Activated T-cell treated with anti-CD3 and anti-CD28 coated beads, Interleukin-2, amount 50 U/mL, for 4 hours (primary cell): ENCODE measurements around the gene POLD1. TPM values are rescaled to one million over a fixed set of nuclear protein-coding genes. Genes with fewer than 3 reads are reported as not detected.

Experiments used
- ATAC-seq, 2 donors: fragments of 200-7000 bp; cut with Tn5 transposase; one replicate each; pipeline ENCODE4 v1.10.0; 2021
- DNase-seq: peaks from one replicate; pipeline ENCODE4 v3.0.0-alpha.2; 2020
- H3K27me3 Mint-ChIP-seq: one replicate; pipeline ENCODE4 v1.8.0; 2021; ENCODE audit warnings: low read depth, mixed read lengths
- H3K36me3 Mint-ChIP-seq: one replicate; pipeline ENCODE4 v1.8.0; 2022; ENCODE audit warnings: mixed read lengths; ENCODE audit not compliant: insufficient read depth
- H3K4me1 Mint-ChIP-seq: one replicate; pipeline ENCODE4 v1.8.0; 2021; ENCODE audit warnings: low read depth, mixed read lengths
- H3K4me3 Mint-ChIP-seq: one replicate; pipeline ENCODE4 v1.8.0; 2021; ENCODE audit warnings: mild to moderate bottlenecking, moderate library complexity, mixed read lengths
- H3K9me3 Mint-ChIP-seq: one replicate; pipeline ENCODE4 v1.8.0; 2021; ENCODE audit warnings: mixed read lengths
- total RNA-seq, 3 donors: library from RNA; stranded (reverse); gene quantifications; one replicate each; pipeline ENCODE4 v1.2.1, GENCODE V29; 2021

POLD1 gene
- total RNA-seq, 3 donors from 2014 or later: 182 to 246 (median 214) TPM

DNA sequence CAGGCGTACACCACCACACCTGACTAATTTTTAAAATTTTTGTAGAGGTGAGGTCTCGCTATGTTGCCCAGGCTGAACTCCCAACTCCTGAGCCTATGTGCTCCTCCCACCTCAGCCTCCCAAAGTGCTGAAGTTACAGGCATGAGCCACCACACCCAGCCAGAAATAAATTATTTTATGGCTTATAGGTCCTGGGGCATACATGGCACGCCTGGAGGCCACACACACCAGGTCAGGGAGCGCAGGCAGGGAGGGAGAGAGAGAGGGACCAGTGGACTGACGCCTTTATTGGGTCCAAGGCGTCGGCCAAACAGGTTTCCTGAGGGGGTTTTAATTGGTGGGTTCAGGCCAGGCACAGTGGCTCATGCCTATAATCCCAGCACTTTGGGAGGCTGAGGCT, 41.4 kb downstream of the POLD1 start:
- H3K4me3 Mint-ChIP-seq: no peak overlapping the region
- H3K27me3 Mint-ChIP-seq: peaks cover 27% of the 10 kb centered on the region
- peaks cover 4% of the 10 kb centered on the region for H3K4me1 Mint-ChIP-seq
- ATAC-seq (no peak), DNase-seq (no peak)
- no peaks in the 10 kb centered on the region for H3K36me3 Mint-ChIP-seq
- no peaks in the 10 kb centered on the region for H3K9me3 Mint-ChIP-seq

DNA sequence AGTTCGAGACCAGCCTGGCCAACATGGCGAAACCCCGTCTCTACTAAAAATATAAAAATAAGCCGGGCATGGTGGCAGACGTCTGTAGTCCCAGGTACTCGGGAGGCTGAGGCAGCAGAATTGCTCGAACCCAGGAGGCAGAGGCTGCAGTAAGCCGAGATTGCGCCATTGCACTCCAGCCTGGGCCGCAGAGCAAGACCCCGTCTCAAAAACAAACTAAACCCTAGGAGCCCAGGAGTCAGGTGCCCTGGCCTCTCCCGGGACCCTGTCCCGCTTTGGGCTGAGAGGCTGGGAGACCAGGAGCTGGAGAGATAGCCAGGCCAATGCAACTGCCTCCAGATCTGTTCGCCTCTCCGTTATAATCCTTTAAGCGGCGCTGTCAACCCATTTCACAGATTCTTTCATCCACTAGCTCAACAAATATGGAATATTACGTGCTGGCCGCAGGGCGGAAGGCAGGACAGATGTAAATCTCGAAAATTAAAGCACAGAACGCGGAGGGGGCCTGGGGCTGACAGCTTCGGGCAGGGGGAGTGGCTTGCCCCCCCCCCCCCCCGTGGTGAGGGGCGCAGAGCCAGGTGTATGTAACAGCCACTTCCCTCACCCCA, 43.3 kb downstream of the POLD1 start:
- H3K36me3 Mint-ChIP-seq: no peaks in the 10 kb centered on the region
- H3K27me3 Mint-ChIP-seq: peaks cover 13% of the 10 kb centered on the region
- peaks cover 15% of the 10 kb centered on the region for H3K4me1 Mint-ChIP-seq
- no peak for DNase-seq
- no peak for ATAC-seq
- H3K9me3 Mint-ChIP-seq: no peaks in the 10 kb centered on the region
- no peak overlapping the region for H3K4me3 Mint-ChIP-seq

DNA sequence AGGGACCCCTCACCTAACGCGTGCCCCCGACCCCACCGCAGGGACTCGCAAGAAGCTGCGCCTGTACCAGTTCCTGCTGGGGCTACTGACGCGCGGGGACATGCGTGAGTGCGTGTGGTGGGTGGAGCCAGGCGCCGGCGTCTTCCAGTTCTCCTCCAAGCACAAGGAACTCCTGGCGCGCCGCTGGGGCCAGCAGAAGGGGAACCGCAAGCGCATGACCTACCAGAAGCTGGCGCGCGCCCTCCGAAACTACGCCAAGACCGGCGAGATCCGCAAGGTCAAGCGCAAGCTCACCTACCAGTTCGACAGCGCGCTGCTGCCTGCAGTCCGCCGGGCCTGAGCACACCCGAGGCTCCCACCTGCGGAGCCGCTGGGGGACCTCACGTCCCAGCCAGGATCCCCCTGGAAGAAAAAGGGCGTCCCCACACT, 43.9 kb downstream of the POLD1 start:
- peaks cover 16% of the 10 kb centered on the region for H3K4me1 Mint-ChIP-seq
- ATAC-seq: no peak
- no peak for DNase-seq

DNA sequence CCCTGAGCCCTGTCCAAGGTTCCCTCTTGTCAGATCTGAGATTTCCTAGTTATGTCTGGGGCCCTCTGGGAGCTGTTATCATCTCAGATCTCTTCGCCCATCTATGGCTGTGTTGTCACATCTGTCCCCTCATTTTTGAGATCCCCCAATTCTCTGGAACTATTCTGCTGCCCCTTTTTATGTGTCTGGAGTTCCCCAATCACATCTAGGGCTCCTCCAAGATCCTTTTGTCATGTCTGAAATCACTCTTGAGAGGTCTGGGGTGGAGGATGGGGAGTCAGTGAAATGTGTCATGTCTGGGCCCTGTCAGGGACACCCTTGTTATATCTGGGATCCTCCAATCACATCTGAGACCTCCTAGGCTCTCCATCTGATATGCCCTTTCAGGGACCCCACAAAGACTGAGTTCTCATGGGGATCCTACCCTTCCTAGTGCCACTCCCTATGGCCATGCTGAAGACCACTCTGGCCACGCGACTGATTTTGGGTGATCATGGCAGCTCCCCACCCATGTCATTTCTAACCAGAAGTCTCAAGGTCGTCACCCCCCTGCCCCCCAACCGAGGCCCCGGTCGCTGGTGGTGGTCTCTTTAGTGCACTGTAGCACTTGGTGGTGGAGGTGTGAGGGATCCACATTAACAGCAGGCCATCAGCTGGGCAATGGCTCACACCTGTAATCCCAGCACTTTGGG, 44.8 kb downstream of the POLD1 start:
- H3K9me3 Mint-ChIP-seq: no peaks in the 10 kb centered on the region
- H3K27me3 Mint-ChIP-seq: peaks cover 17% of the 10 kb centered on the region
- no peak for DNase-seq
- no peaks in the 10 kb centered on the region for H3K36me3 Mint-ChIP-seq
- H3K4me1 Mint-ChIP-seq: peaks cover 16% of the 10 kb centered on the region
- H3K4me3 Mint-ChIP-seq: no peak overlapping the region
- ATAC-seq: no peak

More for the DNA sequence above, 43.9 kb downstream of the POLD1 start:
- Mint-ChIP-seq H3K4me3 (peak overlapping the region; percentile 51), H3K36me3 (no peaks in the 10 kb centered on the region), H3K9me3 (no peaks in the 10 kb centered on the region), H3K27me3 (peaks cover 16% of the 10 kb centered on the region)

DNA sequence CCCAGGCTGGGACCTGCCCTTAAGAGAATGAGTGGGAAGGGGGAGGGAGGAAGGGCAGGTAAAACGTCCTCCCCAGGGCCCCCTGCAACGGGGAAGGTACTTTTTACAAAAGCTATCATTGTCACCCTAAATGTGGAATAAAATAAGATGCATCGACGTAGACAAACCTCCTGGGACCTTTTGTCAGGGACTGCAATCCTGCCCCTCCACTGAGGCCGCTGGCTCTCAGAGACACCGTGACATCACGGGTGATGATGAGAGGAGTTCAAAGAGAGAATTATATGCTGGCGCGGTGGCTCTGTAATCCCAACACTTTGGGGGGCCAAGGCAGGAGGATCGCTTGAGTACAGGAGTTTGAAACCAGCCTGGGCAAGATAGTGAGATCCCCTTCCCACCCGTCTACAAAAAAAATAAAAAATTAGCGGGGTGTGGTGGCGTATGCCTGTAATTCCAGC, 46.8 kb downstream of the POLD1 start:
- no peaks in the 10 kb centered on the region for H3K9me3 Mint-ChIP-seq
- ATAC-seq (no peak), DNase-seq (no peak)
- peak overlapping the region; percentile 86 for H3K4me3 Mint-ChIP-seq
- no peaks in the 10 kb centered on the region for H3K36me3 Mint-ChIP-seq
- H3K27me3 Mint-ChIP-seq: peaks cover 19% of the 10 kb centered on the region
- peaks cover 16% of the 10 kb centered on the region for H3K4me1 Mint-ChIP-seq

DNA sequence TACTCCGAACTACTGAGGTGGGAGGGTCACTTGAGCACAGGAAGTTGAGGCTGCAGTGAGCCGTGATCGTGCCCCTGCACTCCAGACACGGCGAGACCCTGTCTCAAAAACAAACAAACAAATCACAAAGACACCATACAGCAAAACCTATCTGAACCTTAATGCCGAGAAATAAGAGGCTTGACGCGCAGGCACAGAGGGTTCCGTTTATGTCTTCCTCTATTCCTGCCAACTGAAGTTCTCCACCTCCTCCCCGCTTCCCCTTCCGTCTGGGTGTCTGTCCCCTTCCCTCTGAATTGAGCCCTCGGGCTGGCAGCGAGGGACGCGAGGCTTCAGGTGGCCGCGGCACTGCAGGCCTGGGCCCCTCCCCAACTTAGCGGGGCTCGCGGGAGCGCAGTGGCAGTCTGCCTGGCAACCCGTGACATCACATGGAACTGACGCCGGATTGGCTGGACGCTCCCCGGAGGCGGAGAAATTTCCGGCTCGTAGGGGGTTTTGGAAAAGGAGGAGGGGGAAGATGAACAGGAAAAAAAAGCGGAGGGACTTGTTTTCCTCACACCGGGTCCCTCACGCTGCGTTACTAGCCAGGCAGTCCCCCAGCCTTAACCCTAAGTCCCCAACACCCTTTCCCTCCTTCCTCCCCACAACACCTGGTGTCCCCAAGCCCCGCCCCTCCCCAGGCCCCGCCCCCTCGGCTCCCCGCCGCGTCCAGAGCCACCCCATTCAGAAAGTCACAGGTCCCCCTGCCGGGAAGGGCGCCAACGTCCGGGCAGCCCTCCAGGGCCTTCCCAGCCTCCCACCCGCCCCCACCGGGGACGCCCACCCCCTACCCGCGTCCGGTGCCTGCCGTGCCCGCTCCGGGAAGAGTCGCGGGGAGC, 47.4 kb downstream of the POLD1 start:
- ATAC-seq (peak; percentile 95 to 97), DNase-seq (peak; percentile 90)
- Mint-ChIP-seq H3K4me1 (peaks cover 16% of the 10 kb centered on the region), H3K9me3 (no peaks in the 10 kb centered on the region), H3K27me3 (peaks cover 19% of the 10 kb centered on the region), H3K36me3 (no peaks in the 10 kb centered on the region), H3K4me3 (peak overlapping the region; percentile 86)

DNA sequence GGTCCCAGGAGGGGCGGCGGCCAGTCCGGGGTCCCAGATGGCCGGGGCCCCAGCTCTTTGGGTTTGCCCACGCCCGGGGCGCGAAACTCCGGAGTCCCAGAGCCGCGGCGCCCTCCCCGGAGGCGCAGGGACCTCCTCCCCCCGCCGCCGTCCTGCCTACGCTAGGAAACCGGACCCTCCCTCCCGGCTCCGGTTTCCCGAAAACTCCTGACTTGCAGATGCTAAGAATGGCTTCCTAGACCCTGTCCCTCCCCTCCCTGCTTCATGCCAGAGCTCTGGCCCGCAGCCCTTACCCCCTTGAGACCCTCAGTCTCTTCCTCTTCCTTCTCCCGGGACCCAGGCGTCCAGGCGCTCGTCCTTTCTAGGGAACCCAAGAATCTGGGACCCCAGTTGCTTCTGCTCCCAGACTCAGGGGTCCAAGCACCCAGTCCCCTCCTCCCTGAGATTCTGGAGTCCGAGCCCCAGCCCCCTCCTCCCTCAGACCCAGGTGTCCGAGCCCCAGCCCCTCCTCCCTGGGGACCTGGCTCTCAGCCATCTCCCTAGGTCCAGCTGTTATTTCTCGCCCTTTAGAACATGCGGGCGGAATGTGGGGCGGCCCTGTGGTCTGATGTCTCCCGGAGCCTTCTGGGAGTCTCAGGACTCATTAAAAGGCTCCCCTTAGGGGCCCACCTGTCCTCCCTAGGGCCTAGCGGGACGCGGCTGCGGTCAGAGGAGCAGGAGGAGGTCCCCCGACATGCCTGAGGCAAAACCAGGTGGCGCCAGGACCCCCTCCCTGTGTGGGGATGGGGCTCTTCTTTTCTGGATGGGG, 48.3 kb downstream of the POLD1 start, which contains the start of gene MYBPC2:
MYBPC2 (plus strand) TSS at position 672 of the 808 bp plus-strand sequence; CDS start at position 734, 62 bp downstream.
- H3K36me3 Mint-ChIP-seq: no peaks in the 10 kb centered on the region
- H3K4me1 Mint-ChIP-seq: peaks cover 16% of the 10 kb centered on the region
- peak; percentile 11 to 14 for ATAC-seq
- H3K27me3 Mint-ChIP-seq: peaks cover 19% of the 10 kb centered on the region
- no peaks in the 10 kb centered on the region for H3K9me3 Mint-ChIP-seq
- peak within 1 kb of the TSS; percentile 86 for H3K4me3 Mint-ChIP-seq
- no peak for DNase-seq

DNA sequence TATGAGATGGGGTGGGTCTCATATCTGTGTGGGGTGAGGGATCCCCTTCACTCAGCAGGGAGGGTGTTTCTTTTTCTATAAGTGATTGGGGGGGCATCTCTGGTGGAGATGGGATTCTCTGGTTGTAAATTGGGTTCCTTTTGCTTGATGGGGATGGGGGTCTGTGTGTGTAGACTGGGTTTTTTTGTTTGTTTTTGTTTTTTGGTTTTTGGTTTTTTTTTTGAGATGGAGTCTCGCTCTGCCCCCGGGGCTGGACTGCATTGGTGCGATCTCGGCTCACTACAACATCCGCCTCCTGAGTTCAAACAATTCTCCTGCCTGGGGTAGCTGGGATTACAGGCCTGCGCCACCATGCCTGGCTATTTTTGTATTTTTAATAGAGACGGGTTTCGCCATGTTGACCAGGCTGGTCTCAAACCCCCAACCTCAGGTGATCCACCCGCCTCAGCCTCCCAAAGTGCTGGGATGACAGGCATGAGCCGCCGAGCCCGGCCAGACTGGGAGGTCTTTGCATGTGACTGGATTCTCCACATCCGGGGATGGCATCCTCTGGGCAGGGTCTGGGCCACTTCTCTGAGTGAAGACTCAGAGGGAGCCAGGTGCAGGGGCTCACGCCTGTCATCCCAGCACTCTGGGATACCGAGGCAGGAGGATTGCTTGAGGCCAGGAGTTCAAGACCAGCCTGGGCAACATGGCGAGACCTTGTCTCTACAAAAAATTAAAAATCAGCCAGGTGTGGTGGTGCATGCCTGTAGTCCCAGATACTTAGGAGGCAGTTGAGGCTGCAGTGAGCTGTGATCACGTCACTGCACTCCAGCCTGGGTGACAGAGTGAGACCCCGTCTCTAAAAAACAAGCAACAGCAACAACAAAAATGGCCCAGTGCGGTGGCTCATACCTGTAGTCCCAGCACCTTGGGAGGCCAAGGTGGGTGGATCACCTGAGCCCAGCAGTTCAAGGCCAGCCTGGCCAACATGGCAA, 49.3 kb downstream of the POLD1 start:
- peaks cover 16% of the 10 kb centered on the region for H3K4me1 Mint-ChIP-seq
- DNase-seq (no peak), ATAC-seq (no peak)
- H3K36me3 Mint-ChIP-seq: no peaks in the 10 kb centered on the region
- H3K9me3 Mint-ChIP-seq: no peaks in the 10 kb centered on the region
- peak overlapping the region; percentile 70 for H3K4me3 Mint-ChIP-seq
- peaks cover 19% of the 10 kb centered on the region for H3K27me3 Mint-ChIP-seq

DNA sequence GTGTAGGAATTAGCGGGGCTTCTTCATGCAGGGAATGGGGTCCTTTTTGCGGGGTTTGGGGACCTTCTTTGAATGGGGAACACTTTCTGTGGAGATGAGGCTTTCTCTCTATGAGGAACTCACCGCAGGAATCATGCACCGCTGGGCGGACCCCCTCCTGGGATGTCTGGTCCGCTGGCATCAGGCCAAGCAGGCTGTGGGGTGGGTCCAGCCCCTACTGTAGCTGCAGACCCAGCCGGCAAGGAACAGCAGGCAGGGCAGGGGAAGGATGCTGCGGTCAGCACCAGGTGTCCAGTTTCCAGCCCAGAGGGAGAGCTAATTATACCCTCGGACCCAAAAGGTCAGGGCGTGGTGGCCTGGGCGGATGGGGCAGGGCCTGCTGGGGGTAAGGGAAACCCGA, 50.4 kb downstream of the POLD1 start:
- Mint-ChIP-seq H3K36me3 (no peaks in the 10 kb centered on the region), H3K4me1 (peaks cover 14% of the 10 kb centered on the region), H3K27me3 (peaks cover 14% of the 10 kb centered on the region), H3K9me3 (no peaks in the 10 kb centered on the region), H3K4me3 (no peak overlapping the region)
- ATAC-seq (no peak), DNase-seq (no peak)

DNA sequence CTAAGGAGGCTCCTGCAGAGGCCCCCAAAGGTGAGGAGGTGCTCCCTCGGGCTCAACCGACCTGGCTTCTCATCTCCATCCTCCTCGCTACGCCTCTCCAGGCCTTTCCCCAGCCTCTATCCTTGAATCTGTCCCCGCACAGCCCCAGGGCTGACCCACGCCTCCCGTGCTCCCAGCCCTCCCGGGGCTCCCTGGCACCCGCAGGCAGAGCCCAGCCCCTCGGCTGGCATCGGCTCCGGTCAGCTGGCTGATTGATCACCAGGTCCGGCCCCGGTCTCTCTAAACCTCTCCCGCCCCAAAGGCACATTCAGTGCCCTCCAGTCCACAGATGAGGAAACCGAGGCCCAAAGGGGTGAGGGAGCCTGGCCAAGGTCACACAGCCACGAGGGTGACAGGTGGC, 51.1 kb downstream of the POLD1 start:
- ATAC-seq: no peak
- Mint-ChIP-seq H3K4me1 (peaks cover 14% of the 10 kb centered on the region), H3K9me3 (no peaks in the 10 kb centered on the region)

DNA sequence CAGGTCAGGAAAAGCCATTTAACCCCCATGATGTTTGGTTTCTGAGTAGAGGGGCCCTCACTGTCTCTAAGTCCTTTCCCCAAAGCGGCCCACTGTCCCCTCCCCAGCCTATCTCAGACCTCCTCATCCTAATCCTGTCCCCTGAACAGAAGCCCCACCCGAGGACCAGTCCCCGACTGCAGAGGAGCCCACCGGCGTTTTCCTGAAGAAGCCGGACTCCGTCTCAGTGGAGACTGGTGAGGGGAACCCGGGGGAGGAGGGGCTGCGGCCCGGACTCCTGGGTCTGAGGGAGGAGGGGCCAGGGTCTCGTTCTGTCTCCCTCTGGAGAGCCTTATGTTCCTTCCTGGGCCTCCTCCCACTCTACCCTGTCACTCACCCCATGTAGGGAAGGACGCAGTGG, 51.5 kb downstream of the POLD1 start:
- ATAC-seq: no peak
- no peak for DNase-seq
- Mint-ChIP-seq H3K36me3 (no peaks in the 10 kb centered on the region), H3K9me3 (no peaks in the 10 kb centered on the region), H3K27me3 (peaks cover 17% of the 10 kb centered on the region), H3K4me3 (no peak overlapping the region), H3K4me1 (peaks cover 13% of the 10 kb centered on the region)

More for the DNA sequence above, 51.1 kb downstream of the POLD1 start:
- DNase-seq: no peak
- peaks cover 16% of the 10 kb centered on the region for H3K27me3 Mint-ChIP-seq
- no peak overlapping the region for H3K4me3 Mint-ChIP-seq
- no peaks in the 10 kb centered on the region for H3K36me3 Mint-ChIP-seq

DNA sequence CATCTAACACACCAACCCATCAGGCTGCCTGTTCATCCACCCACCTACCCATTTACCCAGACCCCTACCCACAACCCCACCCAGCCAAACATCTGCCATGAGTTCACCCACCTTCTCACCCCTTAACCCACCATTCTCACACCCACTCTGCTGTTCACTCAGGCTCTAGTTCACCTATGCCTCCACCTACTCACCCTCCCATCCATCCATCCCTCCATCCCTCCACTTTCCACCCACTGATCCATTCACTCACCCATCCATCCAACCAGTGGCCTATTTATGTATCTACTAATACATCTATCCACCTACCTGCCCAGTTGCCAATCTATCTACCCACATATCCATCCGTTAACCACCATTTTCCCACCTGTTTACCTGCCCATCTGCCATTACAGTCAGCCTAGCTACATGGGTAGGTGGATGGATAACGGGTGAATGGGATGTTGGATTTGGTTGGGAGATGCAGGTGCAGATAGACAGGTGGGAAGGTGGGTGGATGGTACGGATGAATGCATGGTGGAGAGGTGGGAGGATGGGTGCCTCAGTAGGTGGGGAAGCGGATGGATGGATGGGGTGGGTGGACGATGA, 53.8 kb downstream of the POLD1 start:
- H3K9me3 Mint-ChIP-seq: no peaks in the 10 kb centered on the region
- H3K4me3 Mint-ChIP-seq: no peak overlapping the region
- no peaks in the 10 kb centered on the region for H3K36me3 Mint-ChIP-seq
- DNase-seq (no peak), ATAC-seq (no peak)
- H3K4me1 Mint-ChIP-seq: peaks cover under 1% of the 10 kb centered on the region
- H3K27me3 Mint-ChIP-seq: peaks cover 14% of the 10 kb centered on the region
